HG02571 (cell line): Measurements from ENCODE around the gene REEP6.
"Not testable (repeated sequence)": the region's sequence is repeated elsewhere in the genome, so short reads cannot be mapped to it uniquely, and the experiment has no call there.

Experiments used
- ATAC-seq: cut with Tn5 transposase; IDR thresholded peaks from one replicate; pipeline ENCODE4 v1.9.1; 2021; ENCODE audit warnings: mild to moderate bottlenecking, moderate library complexity; ENCODE audit not compliant: unreplicated experiment

Gene REEP6

GRCh38 chr19:1488282-1488601 lies 2.7 kb upstream of the REEP6 start:
- ATAC-seq, result no peak

- ATAC-seq, result no peak
Measured at GRCh38 chr19:1489463-1490310, 1.3 kb upstream of the REEP6 start.

GRCh38 chr19:1490311-1491113 lies 469 bp upstream of the REEP6 start, which contains the start of gene PCSK4:
Gene PCSK4, minus strand, starts transcription at chr19:1490350. Its CDS starts 4 bp downstream, at chr19:1490346.
- peak; percentile 78 for ATAC-seq

- no peak for ATAC-seq
Measured at GRCh38 chr19:1491849-1492170, 829 bp downstream of the REEP6 start.

GRCh38 chr19:1492474-1493006 lies 1.6 kb downstream of the REEP6 start:
- no peak for ATAC-seq

- no peak for ATAC-seq
Measured at GRCh38 chr19:1494115-1494815, 3.3 kb downstream of the REEP6 start.

GRCh38 chr19:1495051-1495798 lies 4.2 kb downstream of the REEP6 start:
- no peak for ATAC-seq

- ATAC-seq, result no peak
Measured at GRCh38 chr19:1495799-1496713, 5.1 kb downstream of the REEP6 start.

- no peak for ATAC-seq
Measured at GRCh38 chr19:1496714-1497577, 6.0 kb downstream of the REEP6 start.

GRCh38 chr19:1497578-1498235 lies 6.7 kb downstream of the REEP6 start:
- ATAC-seq, result no peak

GRCh38 chr19:1499231-1499630 lies 8.2 kb downstream of the REEP6 start:
- not testable (repeated sequence) for ATAC-seq

GRCh38 chr19:1501200-1501595 lies 10.2 kb downstream of the REEP6 start:
- no peak for ATAC-seq

GRCh38 chr19:1502433-1503088 lies 11.6 kb downstream of the REEP6 start:
- no peak for ATAC-seq

GRCh38 chr19:1503089-1503924 lies 12.3 kb downstream of the REEP6 start:
- ATAC-seq, result no peak

GRCh38 chr19:1503925-1504773 lies 13.2 kb downstream of the REEP6 start:
- ATAC-seq, result no peak

- no peak for ATAC-seq
Measured at GRCh38 chr19:1505012-1505411, 14.0 kb downstream of the REEP6 start.
